Measurements from ENCODE around the gene WWP2. TPM values are rescaled to one million over a fixed set of nuclear protein-coding genes. Genes with fewer than 3 reads are reported as not detected.

Gene WWP2
- total RNA-seq, 1 donor from 2014 or later, result 53.8 TPM

DNA sequence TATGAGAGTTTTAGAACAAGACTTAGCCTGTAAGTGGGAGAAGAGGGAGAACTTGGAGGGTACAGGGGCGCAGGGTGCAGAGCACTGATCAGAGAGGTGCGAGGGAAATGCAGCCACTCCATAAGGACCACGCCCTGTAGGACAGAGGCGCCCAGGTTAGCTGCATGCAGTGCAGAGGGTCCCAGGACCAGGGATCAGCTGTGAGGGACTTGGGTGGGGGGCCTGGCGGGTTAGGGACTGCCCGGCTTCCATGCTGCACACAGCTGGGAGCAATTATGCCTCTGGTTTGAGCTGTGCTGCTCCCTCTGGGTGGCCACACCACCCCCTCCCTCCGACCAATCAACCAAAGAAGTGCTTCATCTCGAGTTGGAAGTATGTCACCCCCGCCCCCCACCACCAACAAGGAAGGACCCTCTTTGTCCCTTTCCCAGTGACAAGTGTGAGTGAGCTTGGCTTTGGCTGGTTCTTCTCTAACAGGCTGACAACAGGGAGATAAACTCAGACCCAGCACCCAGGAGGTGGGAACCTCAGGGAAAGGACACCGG lies 166.8 kb downstream of the WWP2 start:
- intact Hi-C loops (cut with micrococcal nuclease), result no loop called here
- Mint-ChIP-seq H3K9me3 (no peaks in the 10 kb centered on the region), H3K27me3 (ENCODE audit: insufficient read depth) (no peaks in the 10 kb centered on the region), H3K4me3 (no peak overlapping the region), H3K4me1 (ENCODE audit: low read depth) (no peaks in the 10 kb centered on the region), H3K27ac (no peak overlapping the region), H3K36me3 (ENCODE audit: low read depth) (peaks cover 15% of the 10 kb centered on the region)
- DNase-seq (ENCODE audit: low spot score), result no peak

DNA sequence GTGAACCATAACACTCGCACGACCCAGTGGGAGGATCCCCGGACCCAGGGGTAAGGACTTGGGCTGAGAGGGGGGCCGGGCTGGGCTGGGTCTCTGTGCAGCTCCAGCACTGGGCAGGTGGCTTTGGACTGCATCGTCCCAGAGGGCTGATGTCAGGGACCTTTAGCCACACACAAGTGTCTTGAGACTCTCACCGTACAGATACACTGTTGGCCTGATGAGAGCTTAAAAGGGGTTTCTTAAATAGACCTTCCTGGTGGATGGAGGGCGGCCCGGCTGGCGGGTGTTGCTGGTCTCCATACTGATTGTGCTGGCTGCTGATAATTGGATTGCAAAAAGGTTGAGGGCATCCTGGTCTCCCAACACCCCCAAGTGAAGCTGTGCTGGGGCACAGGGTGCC lies 167.3 kb downstream of the WWP2 start:
- Mint-ChIP-seq H3K36me3 (ENCODE audit: low read depth) (peaks cover 16% of the 10 kb centered on the region), H3K4me3 (no peak overlapping the region), H3K27ac (no peak overlapping the region), H3K9me3 (no peaks in the 10 kb centered on the region), H3K27me3 (ENCODE audit: insufficient read depth) (no peaks in the 10 kb centered on the region), H3K4me1 (ENCODE audit: low read depth) (no peaks in the 10 kb centered on the region)
- no peak for DNase-seq (ENCODE audit: low spot score)
- intact Hi-C loops (cut with micrococcal nuclease), result no loop called here

DNA sequence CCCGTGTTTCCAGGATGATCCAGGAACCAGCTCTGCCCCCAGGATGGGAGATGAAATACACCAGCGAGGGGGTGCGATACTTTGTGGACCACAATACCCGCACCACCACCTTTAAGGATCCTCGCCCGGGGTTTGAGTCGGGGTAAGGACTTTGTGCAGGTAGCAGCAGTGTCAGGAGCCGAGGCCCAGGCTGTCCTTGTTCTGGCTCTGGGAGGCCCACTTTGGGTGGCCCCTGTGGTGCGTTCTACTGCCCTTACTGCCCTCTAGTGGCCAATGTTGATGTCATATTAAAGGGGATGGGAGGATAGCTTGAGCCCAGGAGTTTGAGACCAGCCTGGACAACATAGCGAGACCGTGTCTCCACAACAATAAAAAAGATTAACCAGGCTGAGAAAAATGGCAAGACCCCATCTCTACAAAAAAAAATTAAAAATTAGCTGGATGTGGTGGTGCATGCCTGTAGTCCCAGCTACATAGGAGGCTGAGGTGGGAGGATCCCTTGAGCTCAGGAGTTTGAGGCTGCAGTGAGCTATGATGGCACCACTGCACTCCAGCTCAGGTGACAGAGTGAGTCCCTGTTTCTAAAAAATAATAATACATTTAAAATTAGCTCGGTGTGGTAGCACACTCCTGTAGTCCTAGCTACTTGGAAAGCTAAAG lies 168.1 kb downstream of the WWP2 start:
- no peak overlapping the region for H3K27ac Mint-ChIP-seq
- no peaks in the 10 kb centered on the region for H3K9me3 Mint-ChIP-seq
- no peak overlapping the region for H3K4me3 Mint-ChIP-seq
- intact Hi-C loops (cut with micrococcal nuclease), result loop anchor here (1.0 kb wide), 2 partner anchors 134 to 221 kb away; no protein-coding TSS in a partner anchor
- peak; percentile 21 for DNase-seq (ENCODE audit: low spot score)
- H3K4me1 Mint-ChIP-seq (ENCODE audit: low read depth), result no peaks in the 10 kb centered on the region
- peaks cover 16% of the 10 kb centered on the region for H3K36me3 Mint-ChIP-seq (ENCODE audit: low read depth)
- no peaks in the 10 kb centered on the region for H3K27me3 Mint-ChIP-seq (ENCODE audit: insufficient read depth)

DNA sequence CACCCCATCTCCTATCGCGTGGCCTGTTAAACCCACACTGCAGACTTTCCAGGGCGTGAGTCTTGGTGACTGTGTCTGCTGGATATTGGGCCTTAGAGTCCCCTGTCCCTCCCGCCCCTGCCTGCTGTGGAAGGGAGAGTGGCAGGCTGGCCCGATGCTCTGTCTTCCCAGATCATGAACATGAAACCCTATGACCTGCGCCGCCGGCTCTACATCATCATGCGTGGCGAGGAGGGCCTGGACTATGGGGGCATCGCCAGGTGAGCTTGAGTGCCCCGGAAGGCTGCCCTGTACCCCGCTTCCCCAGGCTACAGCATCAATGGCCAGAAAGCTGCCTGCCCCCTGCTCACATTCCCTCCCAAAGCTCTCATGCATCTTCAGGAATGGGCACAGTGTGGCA lies 169.5 kb downstream of the WWP2 start:
- Mint-ChIP-seq H3K9me3 (no peaks in the 10 kb centered on the region), H3K27ac (no peak overlapping the region), H3K27me3 (ENCODE audit: insufficient read depth) (no peaks in the 10 kb centered on the region), H3K4me1 (ENCODE audit: low read depth) (no peaks in the 10 kb centered on the region), H3K36me3 (ENCODE audit: low read depth) (peaks cover 21% of the 10 kb centered on the region), H3K4me3 (no peak overlapping the region)
- DNase-seq (ENCODE audit: low spot score), result no peak
- intact Hi-C loops (cut with micrococcal nuclease), result no loop called here

DNA sequence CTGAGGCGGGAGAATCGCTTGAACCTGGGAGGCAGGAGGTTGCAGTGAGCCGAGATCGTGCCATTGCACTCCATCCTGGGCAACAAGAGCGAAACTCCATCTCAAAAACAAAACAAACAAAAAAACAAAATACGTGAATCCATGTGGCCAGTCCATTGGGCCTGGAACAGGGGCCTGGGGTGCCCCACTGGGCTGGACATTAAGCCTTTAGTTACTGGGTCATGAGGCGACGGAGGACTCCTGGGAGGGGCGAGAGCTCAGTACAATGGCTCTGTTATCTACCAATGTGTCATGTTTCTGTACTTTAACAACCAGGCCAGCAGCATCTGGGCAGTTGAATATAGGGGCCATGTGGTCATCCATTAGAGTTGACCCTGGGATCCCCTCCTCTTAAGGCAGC lies 170.1 kb downstream of the WWP2 start:
- no peak for DNase-seq (ENCODE audit: low spot score)
- intact Hi-C loops (cut with micrococcal nuclease), result no loop called here
- H3K4me3 Mint-ChIP-seq, result no peak overlapping the region
- no peaks in the 10 kb centered on the region for H3K27me3 Mint-ChIP-seq (ENCODE audit: insufficient read depth)
- no peak overlapping the region for H3K27ac Mint-ChIP-seq
- peaks cover 21% of the 10 kb centered on the region for H3K36me3 Mint-ChIP-seq (ENCODE audit: low read depth)
- no peaks in the 10 kb centered on the region for H3K9me3 Mint-ChIP-seq
- no peaks in the 10 kb centered on the region for H3K4me1 Mint-ChIP-seq (ENCODE audit: low read depth)

DNA sequence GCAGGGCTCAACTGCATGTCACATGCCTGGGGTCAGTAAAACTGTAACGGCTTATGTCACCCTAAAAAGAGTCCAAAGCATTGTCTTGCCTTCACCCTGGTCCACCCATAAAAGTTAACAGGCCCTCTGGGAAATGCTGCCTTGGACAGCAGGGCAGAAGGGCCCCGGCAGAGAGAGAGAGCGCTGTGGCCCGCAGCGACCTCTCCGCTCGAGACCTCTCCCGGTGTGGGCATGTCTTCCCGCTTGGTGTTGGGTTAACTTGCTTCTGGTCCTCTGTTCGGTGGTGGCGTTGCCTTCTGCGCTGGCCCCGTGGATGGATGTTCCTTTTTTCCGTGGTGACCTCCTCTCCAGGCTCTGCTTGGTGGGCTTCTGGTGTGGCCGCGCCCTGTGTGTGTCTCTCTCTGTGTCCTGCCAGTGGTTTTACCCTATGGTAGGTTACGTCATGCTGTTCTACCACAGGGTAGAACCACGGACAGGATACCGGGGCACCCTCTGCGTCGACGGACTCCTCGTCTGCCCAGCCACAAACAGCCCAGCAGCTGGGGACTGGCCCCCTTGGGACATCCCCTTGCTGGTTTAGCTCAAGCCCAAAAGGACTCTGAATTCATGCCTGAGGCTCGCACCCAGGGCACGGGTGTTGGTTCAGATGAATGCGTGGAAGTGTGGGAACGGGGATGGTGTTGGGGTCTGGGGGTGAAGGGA lies 170.7 kb downstream of the WWP2 start:
- no peaks in the 10 kb centered on the region for H3K9me3 Mint-ChIP-seq
- H3K27ac Mint-ChIP-seq, result no peak overlapping the region
- H3K27me3 Mint-ChIP-seq (ENCODE audit: insufficient read depth), result no peaks in the 10 kb centered on the region
- H3K36me3 Mint-ChIP-seq (ENCODE audit: low read depth), result peaks cover 23% of the 10 kb centered on the region
- H3K4me1 Mint-ChIP-seq (ENCODE audit: low read depth), result no peaks in the 10 kb centered on the region
- no peak overlapping the region for H3K4me3 Mint-ChIP-seq
- intact Hi-C loops (cut with micrococcal nuclease), result no loop called here
- DNase-seq (ENCODE audit: low spot score), result no peak

DNA sequence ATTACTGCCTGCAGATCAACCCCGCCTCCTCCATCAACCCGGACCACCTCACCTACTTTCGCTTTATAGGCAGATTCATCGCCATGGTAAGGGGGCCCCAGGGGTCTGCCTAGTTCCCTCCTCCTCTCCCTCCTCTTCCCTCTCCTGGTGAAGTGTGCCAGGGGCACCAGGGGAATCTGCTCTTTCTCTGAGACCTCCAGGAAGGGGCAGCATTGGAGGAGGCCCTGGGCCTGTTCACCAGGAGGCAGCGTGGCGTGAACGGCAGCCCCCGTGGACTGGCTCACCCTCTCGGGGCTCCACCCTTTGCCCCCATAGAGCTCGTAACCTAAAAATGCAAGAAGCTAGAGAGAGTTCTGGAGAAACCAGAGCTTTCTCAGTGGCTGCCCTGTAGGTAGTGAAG lies 171.9 kb downstream of the WWP2 start:
- no peak overlapping the region for H3K4me3 Mint-ChIP-seq
- no peak overlapping the region for H3K27ac Mint-ChIP-seq
- intact Hi-C loops (cut with micrococcal nuclease), result no loop called here
- peaks cover 23% of the 10 kb centered on the region for H3K36me3 Mint-ChIP-seq (ENCODE audit: low read depth)
- no peaks in the 10 kb centered on the region for H3K4me1 Mint-ChIP-seq (ENCODE audit: low read depth)
- H3K27me3 Mint-ChIP-seq (ENCODE audit: insufficient read depth), result no peaks in the 10 kb centered on the region
- H3K9me3 Mint-ChIP-seq, result no peaks in the 10 kb centered on the region
- DNase-seq (ENCODE audit: low spot score), result no peak

DNA sequence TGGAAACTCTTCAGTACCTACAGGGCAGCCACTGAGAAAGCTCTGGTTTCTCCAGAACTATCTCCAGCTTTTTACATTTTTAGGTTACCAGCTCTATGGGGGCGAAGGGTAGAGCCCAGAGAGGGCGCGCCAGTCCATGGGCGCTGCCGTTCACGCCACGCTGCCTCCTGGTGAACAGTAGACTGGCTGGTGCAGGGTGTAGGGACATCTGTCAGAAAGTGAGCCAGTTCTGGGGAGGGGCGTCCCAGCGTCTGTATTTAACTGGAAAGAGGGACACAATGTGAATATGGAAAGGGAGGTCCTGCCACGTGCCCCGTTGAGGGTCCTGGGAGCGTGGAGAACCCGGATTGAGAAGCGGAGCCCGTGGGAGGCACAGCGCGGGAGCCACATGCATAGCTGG lies 172.6 kb downstream of the WWP2 start:
- no peak overlapping the region for H3K27ac Mint-ChIP-seq
- H3K9me3 Mint-ChIP-seq, result no peaks in the 10 kb centered on the region
- H3K36me3 Mint-ChIP-seq (ENCODE audit: low read depth), result peaks cover 23% of the 10 kb centered on the region
- no peak overlapping the region for H3K4me3 Mint-ChIP-seq
- intact Hi-C loops (cut with micrococcal nuclease), result no loop called here
- H3K27me3 Mint-ChIP-seq (ENCODE audit: insufficient read depth), result no peaks in the 10 kb centered on the region
- no peak for DNase-seq (ENCODE audit: low spot score)
- no peaks in the 10 kb centered on the region for H3K4me1 Mint-ChIP-seq (ENCODE audit: low read depth)

DNA sequence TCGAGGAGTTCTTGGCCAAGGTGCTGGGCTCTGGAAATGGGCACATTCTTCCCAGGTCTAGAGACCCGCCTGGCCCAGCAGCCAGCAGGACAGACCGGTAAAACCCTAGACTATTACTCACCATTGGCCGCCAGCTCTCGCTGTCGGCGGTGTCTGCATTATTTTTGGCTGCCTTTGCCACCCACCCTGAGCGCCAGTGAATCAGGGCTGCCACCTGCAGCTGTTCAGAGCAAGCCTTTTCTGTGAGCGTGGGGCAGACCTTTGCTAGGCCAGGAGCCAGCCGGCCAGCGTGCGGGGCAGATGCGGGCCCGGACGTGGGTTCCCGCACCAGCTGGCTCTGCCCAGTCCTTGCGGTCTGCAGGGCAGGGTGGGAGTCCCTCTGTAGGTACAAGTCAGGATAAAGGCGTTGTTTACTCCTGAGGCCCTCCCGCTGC lies 173.2 kb downstream of the WWP2 start:
- Mint-ChIP-seq H3K4me3 (no peak overlapping the region), H3K9me3 (no peaks in the 10 kb centered on the region), H3K27ac (no peak overlapping the region), H3K36me3 (ENCODE audit: low read depth) (peaks cover 19% of the 10 kb centered on the region), H3K27me3 (ENCODE audit: insufficient read depth) (no peaks in the 10 kb centered on the region), H3K4me1 (ENCODE audit: low read depth) (no peaks in the 10 kb centered on the region)
- intact Hi-C loops (cut with micrococcal nuclease), result no loop called here
- no peak for DNase-seq (ENCODE audit: low spot score)

DNA sequence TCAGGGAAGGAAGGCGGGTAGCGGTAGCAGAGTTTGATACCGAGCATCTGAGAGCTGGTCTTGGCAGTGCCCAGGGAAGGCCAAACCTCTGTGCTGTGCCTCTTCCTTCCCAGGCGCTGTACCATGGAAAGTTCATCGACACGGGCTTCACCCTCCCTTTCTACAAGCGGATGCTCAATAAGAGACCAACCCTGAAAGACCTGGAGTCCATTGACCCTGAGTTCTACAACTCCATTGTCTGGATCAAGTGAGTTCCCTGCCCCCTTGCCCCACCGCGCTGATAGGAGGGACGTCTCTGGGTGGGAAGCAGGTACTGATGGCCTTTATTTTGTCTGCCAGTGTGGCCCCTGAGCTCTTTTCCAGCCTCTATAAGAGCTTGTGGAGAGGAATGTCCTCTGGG lies 173.6 kb downstream of the WWP2 start:
- Mint-ChIP-seq H3K4me1 (ENCODE audit: low read depth) (no peaks in the 10 kb centered on the region), H3K36me3 (ENCODE audit: low read depth) (peaks cover 18% of the 10 kb centered on the region), H3K27ac (no peak overlapping the region), H3K27me3 (ENCODE audit: insufficient read depth) (no peaks in the 10 kb centered on the region), H3K4me3 (no peak overlapping the region), H3K9me3 (no peaks in the 10 kb centered on the region)
- DNase-seq (ENCODE audit: low spot score), result no peak
- intact Hi-C loops (cut with micrococcal nuclease), result no loop called here

DNA sequence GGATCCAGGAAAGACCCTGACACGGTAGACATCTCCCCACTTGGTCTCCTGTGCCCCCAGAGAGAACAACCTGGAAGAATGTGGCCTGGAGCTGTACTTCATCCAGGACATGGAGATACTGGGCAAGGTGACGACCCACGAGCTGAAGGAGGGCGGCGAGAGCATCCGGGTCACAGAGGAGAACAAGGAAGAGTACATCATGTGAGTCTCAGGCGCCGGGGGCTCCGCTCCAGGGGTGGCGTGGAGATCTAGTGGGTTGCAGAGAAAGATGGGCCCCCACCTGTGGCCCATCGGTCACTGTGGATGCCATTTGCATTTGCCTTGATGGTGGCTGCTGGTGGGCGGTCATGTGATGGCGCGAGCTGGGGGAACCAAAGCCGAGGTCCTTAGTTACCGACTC lies 174.1 kb downstream of the WWP2 start:
- no peak for DNase-seq (ENCODE audit: low spot score)
- Mint-ChIP-seq H3K27me3 (ENCODE audit: insufficient read depth) (no peaks in the 10 kb centered on the region), H3K4me1 (ENCODE audit: low read depth) (no peaks in the 10 kb centered on the region), H3K27ac (no peak overlapping the region), H3K36me3 (ENCODE audit: low read depth) (peaks cover 15% of the 10 kb centered on the region), H3K9me3 (no peaks in the 10 kb centered on the region), H3K4me3 (no peak overlapping the region)
- intact Hi-C loops (cut with micrococcal nuclease), result no loop called here

DNA sequence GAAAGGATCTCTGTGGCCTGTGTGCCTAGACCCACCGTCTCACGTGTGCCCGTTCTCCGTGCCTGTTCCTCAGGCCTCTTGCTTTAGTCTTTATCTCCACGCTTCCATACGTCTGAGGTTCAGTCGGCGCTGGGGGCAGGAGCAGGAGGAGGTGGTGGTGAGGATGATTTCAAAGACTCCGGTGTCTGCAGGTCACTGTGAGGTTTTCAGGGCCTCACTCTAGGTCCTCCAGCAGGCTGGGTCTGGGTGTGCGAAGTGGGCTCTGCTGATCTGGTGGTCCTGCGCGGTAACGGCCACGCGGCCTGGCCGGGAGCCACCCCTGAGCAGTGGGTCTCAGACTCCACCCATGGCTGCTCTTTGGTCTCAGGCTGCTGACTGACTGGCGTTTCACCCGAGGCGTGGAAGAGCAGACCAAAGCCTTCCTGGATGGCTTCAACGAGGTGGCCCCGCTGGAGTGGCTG lies 174.6 kb downstream of the WWP2 start:
- intact Hi-C loops (cut with micrococcal nuclease), result no loop called here
- no peaks in the 10 kb centered on the region for H3K9me3 Mint-ChIP-seq
- H3K27me3 Mint-ChIP-seq (ENCODE audit: insufficient read depth), result no peaks in the 10 kb centered on the region
- H3K4me3 Mint-ChIP-seq, result no peak overlapping the region
- H3K27ac Mint-ChIP-seq, result no peak overlapping the region
- H3K4me1 Mint-ChIP-seq (ENCODE audit: low read depth), result no peaks in the 10 kb centered on the region
- H3K36me3 Mint-ChIP-seq (ENCODE audit: low read depth), result peaks cover 14% of the 10 kb centered on the region
- no peak for DNase-seq (ENCODE audit: low spot score)

DNA sequence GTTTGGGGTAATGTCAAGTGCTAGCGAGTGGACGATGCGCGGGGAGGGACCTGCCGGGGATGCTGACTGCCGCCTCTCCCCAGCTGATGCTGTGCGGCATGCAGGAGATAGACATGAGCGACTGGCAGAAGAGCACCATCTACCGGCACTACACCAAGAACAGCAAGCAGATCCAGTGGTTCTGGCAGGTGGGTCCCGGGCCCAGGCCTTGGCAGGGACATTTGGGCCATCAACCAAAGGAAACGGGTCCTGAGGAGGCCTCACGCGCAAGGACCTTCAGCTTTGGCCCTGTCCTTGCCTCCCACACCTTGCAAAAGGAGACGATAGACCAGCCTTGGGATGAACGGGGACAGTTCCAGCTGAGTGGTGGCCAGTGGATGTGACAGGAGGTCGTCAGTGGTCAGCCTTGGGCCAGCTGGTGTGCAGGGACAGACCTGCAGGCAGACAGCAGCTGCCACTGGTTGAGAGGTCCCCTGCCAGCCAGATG lies 175.4 kb downstream of the WWP2 start:
- peaks cover 11% of the 10 kb centered on the region for H3K36me3 Mint-ChIP-seq (ENCODE audit: low read depth)
- intact Hi-C loops (cut with micrococcal nuclease), result no loop called here

More for the DNA sequence above, 175.4 kb downstream of the WWP2 start:
- DNase-seq (ENCODE audit: low spot score), result no peak
- Mint-ChIP-seq H3K9me3 (no peaks in the 10 kb centered on the region), H3K27ac (no peak overlapping the region), H3K27me3 (ENCODE audit: insufficient read depth) (no peaks in the 10 kb centered on the region), H3K4me1 (ENCODE audit: low read depth) (no peaks in the 10 kb centered on the region), H3K4me3 (no peak overlapping the region)

Data from activated T-helper 1 cell treated with anti-CD3 and anti-CD28 coated beads, Interleukin-12 subunit alpha, Interleukin-12 subunit beta, Interleukin-2, Interleukin-4 antibody, amounts not matched to agents 30 ng/mL and 10 ng/mL and 1 ng/mL, durations not matched to agents 14 hours and 24 hours and 36 hours (primary cell).